Upper lobe of left lung (tissue), 6 donors: ENCODE data around the gene MRPL50. TPM values are rescaled to one million over a fixed set of nuclear protein-coding genes. Genes with fewer than 3 reads are reported as not detected.

ENCODE experiments used
- ATAC-seq, 2 donors: fragments of 200-7000 bp; cut with Tn5 transposase; one replicate each; pipeline ENCODE4 v1.9.1; 2022; ENCODE audit warnings: mild to moderate bottlenecking in 2 of 2, moderate library complexity in 2 of 2; ENCODE audit not compliant: low FRiP score in 2 of 2
- DNase-seq, 2 donors: peaks; one replicate each; pipeline ENCODE4 v3.0.0-alpha.2; 2019 to 2020
- H3K27ac ChIP-seq, 4 donors: fragments of 200-600 bp; sonication (generic); one replicate each; pipeline ENCODE4 v1.5.1; 2016 to 2019
- H3K27me3 ChIP-seq, 4 donors: fragments of 200-600 bp; sonication (generic); one replicate each; pipeline ENCODE4 v1.5.1; 2017 to 2019
- H3K36me3 ChIP-seq, 4 donors: fragments of 200-600 bp; sonication (generic); one replicate each; pipeline ENCODE4 v1.5.1; 2016 to 2019
- H3K4me1 ChIP-seq, 4 donors: fragments of 200-600 bp; sonication (generic); one replicate each; pipeline ENCODE4 v1.5.1; 2018 to 2019
- H3K4me3 ChIP-seq, 4 donors: fragments of 200-600 bp; sonication (generic); one replicate each; pipeline ENCODE4 v1.5.1; 2017 to 2019; ENCODE audit warnings: mild to moderate bottlenecking in 2 of 4, moderate library complexity in 1 of 4
- H3K9me3 ChIP-seq, 4 donors: fragments of 200-600 bp; sonication (generic); one replicate each; pipeline ENCODE4 v1.5.1; 2018 to 2019
- CTCF ChIP-seq, 6 experiments: fragments of 450-650 bp in 4 of 6; fragments of 200-600 bp in 2 of 6; sonication (generic) in 2 of 6; IDR thresholded peaks; one replicate each; pipeline ENCODE4 v1.5.1; 2016 to 2019; ENCODE audit warnings: antibody characterized with exemption in 6 of 6
- EP300 ChIP-seq, 4 donors: sonication (generic); formaldehyde crosslinking; IDR thresholded peaks; one replicate each; pipeline ENCODE4 v1.5.1; 2017; ENCODE audit warnings: antibody characterized with exemption in 4 of 4, control low read depth in 2 of 4
- POLR2A ChIP-seq, 4 donors: fragments of 450-650 bp; IDR thresholded peaks; one replicate each; pipeline ENCODE4 v1.5.1; 2016 to 2017; ENCODE audit warnings: antibody characterized with exemption in 4 of 4, mild to moderate bottlenecking in 2 of 4
- POLR2AphosphoS5 ChIP-seq, 2 donors: sonication (generic); formaldehyde crosslinking; IDR thresholded peaks; one replicate each; pipeline ENCODE4 v1.5.1; 2017; ENCODE audit warnings: antibody characterized with exemption in 2 of 2
- WGBS, 2 donors: methylation state at CpG; one replicate each; pipeline ENCODE4 v1.1.5; 2017 to 2018; 5-methylcytosine and 5-hydroxymethylcytosine counted together
- total RNA-seq, 6 donors: library from RNA; depleted of rRNA in 4 of 6; stranded (reverse); fragments of >200 nt in 4 of 6; gene quantifications; one replicate each; pipeline versions ENCODE4 v1.1.0 to v1.2.1, GENCODE V29; 2016 to 2021
- donor health status: DM: no; HTN: no; CAD: no; lungs with moderate emphysema.
- donor health status: DM: no; HTN: yes; CAD: no; lungs with severe emphysema.

The MRPL50 gene
- total RNA-seq, 6 donors from 2014 or later: 3.9 to 13.4 (median 9.2) TPM

- TF ChIP-seq EP300 (IDR thresholded peaks at IDR 0.05) (no peak), CTCF (IDR thresholded peaks at IDR 0.05) (no peak), POLR2A (IDR thresholded peaks at IDR 0.05) (no peak), POLR2AphosphoS5 (IDR thresholded peaks at IDR 0.05) (no peak)
- Histone ChIP-seq H3K9me3 (no peaks in the 10 kb centered on the region), H3K36me3 (no peaks in the 10 kb centered on the region), H3K4me3 (no peak overlapping the region), H3K27ac (no peak overlapping the region), H3K4me1 (no peaks in the 10 kb centered on the region), H3K27me3 (no peaks in the 10 kb centered on the region)
- peak in 1 of 2 donors; percentile 31 for ATAC-seq
- DNase-seq: no peak
- 66 to 75% methylated on average over 6 of the region's 6 CpGs for WGBS, 2 donors
Measured at GRCh38 chr9:101376111-101376848, 22.1 kb downstream of the MRPL50 start.

GRCh38 chr9:101375546-101375945 lies 22.9 kb downstream of the MRPL50 start:
- TF ChIP-seq EP300 (IDR thresholded peaks at IDR 0.05): no peak
- no peak for TF ChIP-seq POLR2AphosphoS5 (IDR thresholded peaks at IDR 0.05)
- no peak for TF ChIP-seq POLR2A (IDR thresholded peaks at IDR 0.05)
- TF ChIP-seq CTCF (IDR thresholded peaks at IDR 0.05): no peak
- H3K36me3 ChIP-seq: no peaks in the 10 kb centered on the region
- no peak overlapping the region for H3K4me3 ChIP-seq
- no peaks in the 10 kb centered on the region for H3K9me3 ChIP-seq
- 90 to 92% methylated on average over 12 of the region's 12 CpGs for WGBS, 2 donors
- ATAC-seq: peak in 1 of 2 donors; percentile 56
- no peaks in the 10 kb centered on the region for H3K27me3 ChIP-seq
- H3K4me1 ChIP-seq: no peaks in the 10 kb centered on the region
- no peak for DNase-seq
- no peak overlapping the region for H3K27ac ChIP-seq

GRCh38 chr9:101372327-101373118 lies 25.9 kb downstream of the MRPL50 start:
- ATAC-seq (no peak), DNase-seq (no peak)
- no peaks in the 10 kb centered on the region for H3K36me3 ChIP-seq
- 61 to 75% methylated on average over 2 of the region's 2 CpGs for WGBS, 2 donors
- H3K9me3 ChIP-seq: no peaks in the 10 kb centered on the region
- H3K4me1 ChIP-seq: no peaks in the 10 kb centered on the region
- no peak overlapping the region for H3K4me3 ChIP-seq
- H3K27me3 ChIP-seq: no peaks in the 10 kb centered on the region
- TF ChIP-seq POLR2A (IDR thresholded peaks at IDR 0.05) (no peak), CTCF (IDR thresholded peaks at IDR 0.05) (no peak), EP300 (IDR thresholded peaks at IDR 0.05) (no peak), POLR2AphosphoS5 (IDR thresholded peaks at IDR 0.05) (no peak)
- H3K27ac ChIP-seq: no peak overlapping the region

- ATAC-seq (no peak), DNase-seq (no peak)
- H3K36me3 ChIP-seq: no peaks in the 10 kb centered on the region
- TF ChIP-seq POLR2AphosphoS5 (IDR thresholded peaks at IDR 0.05) (no peak), EP300 (IDR thresholded peaks at IDR 0.05) (no peak), POLR2A (IDR thresholded peaks at IDR 0.05) (no peak), CTCF (IDR thresholded peaks at IDR 0.05) (no peak)
- H3K4me3 ChIP-seq: no peak overlapping the region
- H3K9me3 ChIP-seq: no peaks in the 10 kb centered on the region
- 88 to 95% methylated on average over 3 of the region's 3 CpGs for WGBS, 2 donors
- H3K27ac ChIP-seq: no peak overlapping the region
- no peaks in the 10 kb centered on the region for H3K27me3 ChIP-seq
- no peaks in the 10 kb centered on the region for H3K4me1 ChIP-seq
Measured at GRCh38 chr9:101371813-101372212, 26.6 kb downstream of the MRPL50 start.
